Measurements from ENCODE around the gene ASTN2. TPM values are rescaled to one million over a fixed set of nuclear protein-coding genes. Genes with fewer than 3 reads are reported as not detected.
A peak's percentile ranks its signal among the peaks of the same experiment; 100 is the strongest.

ASTN2 gene
- total RNA-seq, 2 donors from 2014 or later, result 113 to 153 TPM

DNA sequence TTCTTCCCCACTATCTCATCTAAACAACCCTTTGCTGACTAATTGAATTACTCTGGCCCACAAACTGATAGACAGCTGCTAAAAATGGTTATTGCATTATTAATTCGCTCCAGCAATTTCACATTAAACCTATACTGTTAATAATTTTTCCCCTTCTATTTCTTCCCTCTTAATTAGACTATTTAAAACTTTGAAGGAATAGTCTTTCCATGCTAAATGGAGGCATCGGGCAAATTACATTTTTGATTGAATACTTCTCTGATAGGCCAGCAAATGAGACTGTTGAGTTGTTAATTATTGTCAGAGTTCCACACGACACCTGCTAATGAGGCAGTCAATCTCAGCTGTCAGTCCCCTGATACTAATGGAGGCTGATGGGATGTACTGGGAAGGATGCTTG is 485.2 kb downstream of the ASTN2 start:
- no peaks in the 10 kb centered on the region for H3K4me1 ChIP-seq (replicated peaks)
- TF ChIP-seq, protein P1, sequence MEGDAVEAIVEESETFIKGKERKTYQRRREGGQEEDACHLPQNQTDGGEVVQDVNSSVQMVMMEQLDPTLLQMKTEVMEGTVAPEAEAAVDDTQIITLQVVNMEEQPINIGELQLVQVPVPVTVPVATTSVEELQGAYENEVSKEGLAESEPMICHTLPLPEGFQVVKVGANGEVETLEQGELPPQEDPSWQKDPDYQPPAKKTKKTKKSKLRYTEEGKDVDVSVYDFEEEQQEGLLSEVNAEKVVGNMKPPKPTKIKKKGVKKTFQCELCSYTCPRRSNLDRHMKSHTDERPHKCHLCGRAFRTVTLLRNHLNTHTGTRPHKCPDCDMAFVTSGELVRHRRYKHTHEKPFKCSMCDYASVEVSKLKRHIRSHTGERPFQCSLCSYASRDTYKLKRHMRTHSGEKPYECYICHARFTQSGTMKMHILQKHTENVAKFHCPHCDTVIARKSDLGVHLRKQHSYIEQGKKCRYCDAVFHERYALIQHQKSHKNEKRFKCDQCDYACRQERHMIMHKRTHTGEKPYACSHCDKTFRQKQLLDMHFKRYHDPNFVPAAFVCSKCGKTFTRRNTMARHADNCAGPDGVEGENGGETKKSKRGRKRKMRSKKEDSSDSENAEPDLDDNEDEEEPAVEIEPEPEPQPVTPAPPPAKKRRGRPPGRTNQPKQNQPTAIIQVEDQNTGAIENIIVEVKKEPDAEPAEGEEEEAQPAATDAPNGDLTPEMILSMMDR (IDR thresholded peaks at IDR 0.05), result no peak
- no peak for TF ChIP-seq POLR2A (IDR thresholded peaks at IDR 0.05)
- no peak for TF ChIP-seq POLR2AphosphoS5 (IDR thresholded peaks at IDR 0.05)
- H3K36me3 ChIP-seq, result no peaks in the 10 kb centered on the region
- no peak overlapping the region for H3K4me3 ChIP-seq
- DNase-seq (ENCODE audit: low spot score), result no peak
- no peaks in the 10 kb centered on the region for H3K9me3 ChIP-seq
- no peak overlapping the region for H3K27ac ChIP-seq
- 88% methylated on average over 3 of the region's 3 CpGs for WGBS
- intact Hi-C loops (cut with DNase I), result no loop called here
- no peaks in the 10 kb centered on the region for H3K27me3 ChIP-seq (replicated peaks; ENCODE audit: insufficient read depth)

GRCh38 chr9:116928884-116929283 is 486.0 kb downstream of the ASTN2 start:
- intact Hi-C loops (cut with DNase I), result no loop called here
- Histone ChIP-seq H3K36me3 (no peaks in the 10 kb centered on the region), H3K4me1 (replicated peaks) (no peaks in the 10 kb centered on the region), H3K4me3 (no peak overlapping the region), H3K27me3 (replicated peaks; ENCODE audit: insufficient read depth) (no peaks in the 10 kb centered on the region), H3K9me3 (no peaks in the 10 kb centered on the region), H3K27ac (no peak overlapping the region)
- 53% methylated on average over 4 of the region's 4 CpGs for WGBS
- no peak for DNase-seq (ENCODE audit: low spot score)
- peak; percentile 8 for TF ChIP-seq POLR2AphosphoS5 (IDR thresholded peaks at IDR 0.05)
- TF ChIP-seq, protein P1 (IDR thresholded peaks at IDR 0.05), result no peak

DNA sequence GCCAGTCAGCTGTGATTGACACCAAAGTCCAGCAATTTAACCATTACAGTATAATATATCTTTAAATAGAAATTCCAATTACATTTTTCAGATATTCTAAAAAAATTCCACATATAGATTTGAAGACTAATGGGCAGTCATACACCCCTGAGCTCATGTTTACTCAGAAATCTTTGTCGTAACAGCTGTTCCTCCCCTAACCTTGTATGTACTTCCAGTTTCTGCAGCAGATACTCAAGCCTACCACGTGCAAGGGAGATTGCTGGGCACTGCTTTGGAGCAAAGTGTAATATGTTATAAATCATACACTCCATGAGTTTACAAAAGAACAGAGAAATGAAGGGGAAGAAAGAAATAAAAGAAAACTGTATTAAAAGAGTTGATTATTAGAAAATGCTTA is 486.6 kb downstream of the ASTN2 start:
- WGBS, result 47% methylated on average over 2 of the region's 2 CpGs
- Histone ChIP-seq H3K27ac (no peak overlapping the region), H3K27me3 (replicated peaks; ENCODE audit: insufficient read depth) (no peaks in the 10 kb centered on the region), H3K4me1 (replicated peaks) (no peaks in the 10 kb centered on the region), H3K9me3 (no peaks in the 10 kb centered on the region), H3K36me3 (no peaks in the 10 kb centered on the region), H3K4me3 (no peak overlapping the region)
- no peak for DNase-seq (ENCODE audit: low spot score)
- TF ChIP-seq, protein P1 (IDR thresholded peaks at IDR 0.05), result no peak
- TF ChIP-seq POLR2A (IDR thresholded peaks at IDR 0.05) (no peak), POLR2AphosphoS5 (IDR thresholded peaks at IDR 0.05) (no peak)
- intact Hi-C loops (cut with DNase I), result no loop called here

DNA sequence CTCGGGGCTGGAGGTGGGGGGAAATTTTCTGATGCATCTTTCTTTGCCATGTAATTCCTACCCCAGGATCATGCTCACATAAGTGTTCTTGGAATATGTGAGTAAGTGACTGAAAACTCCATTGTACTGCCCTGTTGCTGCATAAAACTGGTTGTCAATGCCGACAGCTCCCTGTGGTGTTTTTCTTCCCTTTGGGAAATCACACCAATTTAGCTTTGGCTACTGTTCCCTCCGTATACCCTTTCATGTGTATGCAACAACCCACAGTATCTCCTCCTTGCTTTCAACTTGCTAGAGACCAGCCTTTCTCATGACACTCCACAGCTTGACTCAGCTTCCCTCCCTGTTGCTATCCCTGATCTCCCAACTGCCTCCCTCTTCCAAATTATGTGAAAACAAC is 487.1 kb downstream of the ASTN2 start:
- intact Hi-C loops (cut with DNase I), result no loop called here
- H3K27me3 ChIP-seq (replicated peaks; ENCODE audit: insufficient read depth), result no peaks in the 10 kb centered on the region
- H3K4me1 ChIP-seq (replicated peaks), result no peaks in the 10 kb centered on the region
- H3K27ac ChIP-seq, result no peak overlapping the region
- no peak overlapping the region for H3K4me3 ChIP-seq
- TF ChIP-seq, protein P1 (IDR thresholded peaks at IDR 0.05), result no peak
- TF ChIP-seq POLR2AphosphoS5 (IDR thresholded peaks at IDR 0.05) (no peak), POLR2A (IDR thresholded peaks at IDR 0.05) (no peak)
- no peaks in the 10 kb centered on the region for H3K36me3 ChIP-seq
- no peak for DNase-seq (ENCODE audit: low spot score)
- H3K9me3 ChIP-seq, result no peaks in the 10 kb centered on the region
- 82% methylated on average over 3 of the region's 3 CpGs for WGBS

DNA sequence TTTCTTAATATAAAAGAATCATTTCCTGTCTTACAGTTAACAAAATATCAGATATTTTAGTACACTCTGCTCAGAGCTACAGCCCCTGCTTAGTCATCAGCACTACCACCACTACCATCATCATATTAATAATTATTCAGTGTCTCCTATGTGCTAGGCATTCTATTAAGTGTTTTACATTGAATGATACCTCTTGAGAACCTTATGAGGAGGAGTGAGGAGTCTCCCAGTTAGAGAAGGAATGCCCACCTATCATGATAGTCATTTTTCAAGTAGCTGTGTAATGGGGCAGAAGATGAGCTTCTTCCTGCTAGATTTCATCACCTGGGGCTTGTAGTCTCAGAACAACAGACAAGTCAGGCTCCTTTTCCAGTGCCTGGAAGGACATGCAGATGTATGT is 489.7 kb downstream of the ASTN2 start:
- no peaks in the 10 kb centered on the region for H3K4me1 ChIP-seq (replicated peaks)
- H3K9me3 ChIP-seq, result no peaks in the 10 kb centered on the region
- H3K27me3 ChIP-seq (replicated peaks; ENCODE audit: insufficient read depth), result no peaks in the 10 kb centered on the region
- no peak overlapping the region for H3K27ac ChIP-seq
- no peak overlapping the region for H3K4me3 ChIP-seq
- no peak for DNase-seq (ENCODE audit: low spot score)
- TF ChIP-seq, protein P1 (IDR thresholded peaks at IDR 0.05), result no peak
- TF ChIP-seq POLR2AphosphoS5 (IDR thresholded peaks at IDR 0.05), result no peak
- TF ChIP-seq POLR2A (IDR thresholded peaks at IDR 0.05), result no peak
- no peaks in the 10 kb centered on the region for H3K36me3 ChIP-seq
- intact Hi-C loops (cut with DNase I), result no loop called here

Measured in prostate gland (tissue), 2 donors.